ENCODE data around the gene ASB4.

The ASB4 gene

DNA sequence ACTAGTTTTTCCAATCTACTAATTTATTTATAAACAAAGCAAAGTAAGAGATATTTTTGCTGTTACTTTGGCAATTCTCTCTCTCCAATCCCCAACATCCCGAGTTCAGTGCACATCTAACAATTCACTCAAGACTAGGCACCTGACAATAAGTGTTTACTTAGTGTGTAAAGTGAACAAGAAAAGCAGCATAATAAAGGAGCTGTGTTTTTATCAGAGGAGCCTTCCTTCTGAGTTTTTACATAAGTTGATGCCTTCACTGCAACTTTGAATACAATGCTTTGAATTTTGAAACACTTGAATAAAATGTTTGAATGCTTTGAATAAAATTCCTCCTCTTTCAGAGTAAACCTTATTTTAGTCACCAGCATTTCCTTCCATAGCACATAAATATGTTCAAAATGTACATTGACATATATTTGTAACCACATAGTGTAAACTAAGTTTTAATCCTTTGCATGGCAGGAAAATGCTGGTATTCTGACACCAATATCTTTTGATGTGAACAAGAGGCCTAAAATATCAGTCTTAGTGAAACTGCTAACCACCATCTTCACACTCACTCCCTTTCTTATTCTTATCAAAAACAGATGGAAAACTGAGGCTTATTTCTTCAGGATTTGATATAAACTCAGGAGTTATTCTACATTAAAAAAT is 99.2 kb downstream of the ASB4 start:
- no peak for TF ChIP-seq CTCF (IDR thresholded peaks at IDR 0.05; ENCODE audit: insufficient read depth, low read length, poor library complexity, severe bottlenecking)
- no peak for DNase-seq (ENCODE audit: extremely low read depth, insufficient read length)
- Histone ChIP-seq H3K27me3 (replicated peaks; ENCODE audit: control insufficient read depth, insufficient read depth, low read length) (no peaks in the 10 kb centered on the region), H3K4me3 (replicated peaks; ENCODE audit: low read depth, low read length) (no peak overlapping the region), H3K36me3 (ENCODE audit: control insufficient read depth, insufficient read depth, low read length) (no peaks in the 10 kb centered on the region)

- Histone ChIP-seq H3K4me3 (replicated peaks; ENCODE audit: low read depth, low read length) (no peak overlapping the region), H3K27me3 (replicated peaks; ENCODE audit: control insufficient read depth, insufficient read depth, low read length) (no peaks in the 10 kb centered on the region), H3K36me3 (ENCODE audit: control insufficient read depth, insufficient read depth, low read length) (no peaks in the 10 kb centered on the region)
- DNase-seq (ENCODE audit: extremely low read depth, insufficient read length), result no peak
- no peak for TF ChIP-seq CTCF (IDR thresholded peaks at IDR 0.05; ENCODE audit: insufficient read depth, low read length, poor library complexity, severe bottlenecking)
Measured at GRCh38 chr7:95585426-95585789, 99.7 kb downstream of the ASB4 start.

- Histone ChIP-seq H3K36me3 (ENCODE audit: control insufficient read depth, insufficient read depth, low read length) (no peaks in the 10 kb centered on the region), H3K27me3 (replicated peaks; ENCODE audit: control insufficient read depth, insufficient read depth, low read length) (no peaks in the 10 kb centered on the region), H3K4me3 (replicated peaks; ENCODE audit: low read depth, low read length) (no peak overlapping the region)
- no peak for TF ChIP-seq CTCF (IDR thresholded peaks at IDR 0.05; ENCODE audit: insufficient read depth, low read length, poor library complexity, severe bottlenecking)
- DNase-seq (ENCODE audit: extremely low read depth, insufficient read length), result no peak
Measured at GRCh38 chr7:95586951-95587301, 101.2 kb downstream of the ASB4 start.

- no peak overlapping the region for H3K4me3 ChIP-seq (replicated peaks; ENCODE audit: low read depth, low read length)
- TF ChIP-seq CTCF (IDR thresholded peaks at IDR 0.05; ENCODE audit: insufficient read depth, low read length, poor library complexity, severe bottlenecking), result no peak
- H3K36me3 ChIP-seq (ENCODE audit: control insufficient read depth, insufficient read depth, low read length), result no peaks in the 10 kb centered on the region
- H3K27me3 ChIP-seq (replicated peaks; ENCODE audit: control insufficient read depth, insufficient read depth, low read length), result no peaks in the 10 kb centered on the region
- no peak for DNase-seq (ENCODE audit: extremely low read depth, insufficient read length)
Measured at GRCh38 chr7:95589031-95589430, 103.3 kb downstream of the ASB4 start.

GRCh38 chr7:95589766-95590165 is 104.0 kb downstream of the ASB4 start:
- H3K27me3 ChIP-seq (replicated peaks; ENCODE audit: control insufficient read depth, insufficient read depth, low read length), result no peaks in the 10 kb centered on the region
- no peaks in the 10 kb centered on the region for H3K36me3 ChIP-seq (ENCODE audit: control insufficient read depth, insufficient read depth, low read length)
- no peak for DNase-seq (ENCODE audit: extremely low read depth, insufficient read length)
- TF ChIP-seq CTCF (IDR thresholded peaks at IDR 0.05; ENCODE audit: insufficient read depth, low read length, poor library complexity, severe bottlenecking), result no peak
- H3K4me3 ChIP-seq (replicated peaks; ENCODE audit: low read depth, low read length), result no peak overlapping the region
